ENCODE measurements around the gene LMAN2.

DNA sequence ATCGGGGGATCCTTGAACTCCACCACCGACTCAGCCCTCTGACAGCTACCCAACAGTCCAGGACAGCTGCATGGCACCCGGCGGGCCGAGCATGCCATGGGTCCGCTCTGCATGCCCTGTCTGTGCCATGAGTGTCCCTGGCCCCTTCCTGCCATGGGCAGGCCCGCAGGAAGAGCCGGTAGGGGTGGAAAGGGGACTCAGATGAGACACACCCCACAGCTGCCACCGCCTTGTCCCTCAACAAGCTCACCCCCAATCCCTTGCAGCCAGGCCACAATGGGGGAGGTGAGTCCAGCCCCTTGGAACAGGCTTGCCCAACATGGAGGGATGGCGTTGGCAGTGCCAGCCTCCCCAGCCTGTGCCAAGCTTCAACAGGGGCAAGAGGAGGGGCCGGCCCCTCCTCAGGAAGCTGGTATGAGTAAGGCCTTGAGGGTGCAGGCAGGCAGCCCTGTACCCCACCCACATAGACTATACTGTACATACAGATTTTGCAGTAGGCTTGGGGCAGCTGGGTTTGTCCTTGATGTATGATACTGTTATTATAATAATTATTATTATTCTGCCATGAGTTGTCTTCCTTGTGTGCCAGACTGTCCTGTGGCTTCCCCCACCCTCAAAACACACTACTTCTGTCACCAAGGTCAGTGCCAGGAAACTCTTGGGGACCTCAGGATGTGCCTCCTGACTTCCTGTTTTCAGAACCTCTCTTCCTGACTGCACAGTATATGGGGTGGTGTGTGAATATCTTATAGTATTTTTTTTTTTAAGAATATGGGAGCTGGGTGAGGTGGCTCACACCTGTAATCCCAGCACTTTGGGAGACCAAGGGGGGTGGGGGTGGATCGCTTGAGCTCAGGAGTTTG is 20.8 kb upstream of the LMAN2 start:
- TF ChIP-seq, protein P1, sequence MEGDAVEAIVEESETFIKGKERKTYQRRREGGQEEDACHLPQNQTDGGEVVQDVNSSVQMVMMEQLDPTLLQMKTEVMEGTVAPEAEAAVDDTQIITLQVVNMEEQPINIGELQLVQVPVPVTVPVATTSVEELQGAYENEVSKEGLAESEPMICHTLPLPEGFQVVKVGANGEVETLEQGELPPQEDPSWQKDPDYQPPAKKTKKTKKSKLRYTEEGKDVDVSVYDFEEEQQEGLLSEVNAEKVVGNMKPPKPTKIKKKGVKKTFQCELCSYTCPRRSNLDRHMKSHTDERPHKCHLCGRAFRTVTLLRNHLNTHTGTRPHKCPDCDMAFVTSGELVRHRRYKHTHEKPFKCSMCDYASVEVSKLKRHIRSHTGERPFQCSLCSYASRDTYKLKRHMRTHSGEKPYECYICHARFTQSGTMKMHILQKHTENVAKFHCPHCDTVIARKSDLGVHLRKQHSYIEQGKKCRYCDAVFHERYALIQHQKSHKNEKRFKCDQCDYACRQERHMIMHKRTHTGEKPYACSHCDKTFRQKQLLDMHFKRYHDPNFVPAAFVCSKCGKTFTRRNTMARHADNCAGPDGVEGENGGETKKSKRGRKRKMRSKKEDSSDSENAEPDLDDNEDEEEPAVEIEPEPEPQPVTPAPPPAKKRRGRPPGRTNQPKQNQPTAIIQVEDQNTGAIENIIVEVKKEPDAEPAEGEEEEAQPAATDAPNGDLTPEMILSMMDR (IDR thresholded peaks at IDR 0.05; ENCODE audit: low read depth, low read length, poor library complexity, severe bottlenecking), result no peak
- no peak for TF ChIP-seq EZH2phosphoT487 (IDR thresholded peaks at IDR 0.05; ENCODE audit: borderline replicate concordance, low read length)
